NCI-H2227 treated with DMSO at 0.1 percent for 48 hours (cell line): ENCODE results near the gene CLDN19.

Experiments used
- DNase-seq: peaks from one replicate; lab custom pipeline; 2025; lab: John Stamatoyannopoulos, UW

Gene CLDN19, protein sequence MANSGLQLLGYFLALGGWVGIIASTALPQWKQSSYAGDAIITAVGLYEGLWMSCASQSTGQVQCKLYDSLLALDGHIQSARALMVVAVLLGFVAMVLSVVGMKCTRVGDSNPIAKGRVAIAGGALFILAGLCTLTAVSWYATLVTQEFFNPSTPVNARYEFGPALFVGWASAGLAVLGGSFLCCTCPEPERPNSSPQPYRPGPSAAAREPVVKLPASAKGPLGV

DNA sequence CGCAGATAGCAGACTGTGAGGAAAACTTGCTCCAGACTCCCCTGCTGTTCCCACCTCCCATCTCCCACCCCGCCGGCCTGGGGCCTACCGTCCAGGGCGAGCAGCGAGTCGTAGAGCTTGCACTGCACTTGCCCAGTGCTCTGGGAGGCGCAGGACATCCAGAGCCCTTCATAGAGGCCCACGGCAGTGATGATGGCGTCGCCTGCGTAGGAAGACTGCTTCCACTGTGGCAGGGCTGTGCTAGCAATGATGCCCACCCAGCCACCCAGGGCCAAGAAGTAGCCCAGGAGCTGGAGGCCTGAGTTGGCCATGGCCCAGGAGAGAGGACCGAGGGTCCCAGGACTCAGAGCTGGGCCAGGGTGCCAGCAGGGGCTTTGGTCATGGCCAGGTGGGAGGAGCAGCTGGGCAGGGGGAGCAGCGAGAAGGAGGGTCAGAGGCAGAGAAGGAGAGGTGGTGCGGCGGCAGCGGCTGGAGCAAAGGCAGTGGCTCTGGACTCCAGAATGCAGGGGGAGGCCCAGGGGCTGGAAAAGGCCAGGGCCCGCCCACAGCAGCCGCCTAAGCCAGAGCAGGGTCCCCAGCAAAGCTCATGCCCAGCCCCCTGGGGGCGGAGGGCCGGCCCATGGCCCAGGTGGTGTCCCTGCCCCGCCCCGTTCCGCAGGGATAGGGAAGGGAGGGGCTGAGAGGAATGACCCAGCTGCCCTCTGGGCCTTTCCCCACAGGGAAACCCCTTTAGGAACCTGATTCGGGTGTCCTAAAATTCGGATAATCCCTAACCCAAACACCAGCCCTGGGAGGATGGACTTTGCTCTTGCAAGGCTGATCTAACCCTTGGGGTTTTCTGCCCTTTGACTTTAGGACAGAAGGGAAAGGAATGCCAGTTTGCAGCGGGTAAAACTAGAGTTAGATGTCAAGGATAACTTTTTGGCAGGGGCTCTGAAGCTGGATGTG, at the start of gene CLDN19:
CLDN19 (minus strand) TSS at position 484 of the 948 bp plus-strand sequence; CDS start at position 311, 173 bp downstream.
- DNase-seq: no peak

DNA sequence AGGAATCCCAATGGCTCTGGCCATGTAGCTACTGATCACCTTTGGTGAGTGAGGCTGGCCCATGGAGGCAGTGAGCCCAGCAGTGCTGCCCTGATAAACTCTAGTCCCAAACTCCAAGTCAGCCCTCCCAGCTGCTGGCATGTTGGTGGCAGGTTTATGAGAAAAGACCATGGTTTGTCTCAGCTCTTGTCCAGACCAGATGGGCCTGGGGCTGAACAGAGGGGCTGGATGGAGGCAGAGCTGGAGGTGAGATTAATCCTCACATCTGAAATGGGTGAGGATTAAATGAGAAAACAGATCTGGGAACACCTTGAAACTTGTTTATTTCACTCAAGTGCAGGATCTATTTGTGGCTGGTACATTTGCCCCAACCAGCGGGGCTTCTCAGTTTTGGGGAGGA, 48.0 kb upstream of the CLDN19 start:
- DNase-seq: no peak

DNA sequence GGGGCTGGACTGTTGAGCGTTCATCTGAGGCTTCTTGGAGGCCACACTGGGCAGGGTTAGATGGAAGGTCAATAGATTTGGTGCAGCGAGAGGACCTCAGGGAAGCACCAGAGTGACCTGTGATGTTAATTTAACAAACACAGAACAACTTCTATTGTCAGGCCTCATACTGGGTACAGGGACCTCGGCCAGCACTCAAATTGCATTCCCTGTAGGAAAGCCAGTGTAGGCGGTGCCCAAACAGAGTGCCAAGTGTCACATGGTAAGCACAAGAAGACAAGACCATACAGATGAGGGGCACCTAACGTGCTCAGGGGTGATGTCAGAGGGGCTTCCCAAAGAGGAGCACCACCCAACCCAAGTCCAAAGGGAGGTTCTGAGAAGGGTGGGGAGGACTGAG, 46.1 kb upstream of the CLDN19 start:
- no peak for DNase-seq

GRCh38 chr1:42784946-42785693, 45.1 kb upstream of the CLDN19 start, which contains the start of gene TMEM269:
Gene TMEM269 (plus strand): TSS chr1:42784991. CDS start chr1:42789894, 4,903 bp downstream.
- no peak for DNase-seq

DNA sequence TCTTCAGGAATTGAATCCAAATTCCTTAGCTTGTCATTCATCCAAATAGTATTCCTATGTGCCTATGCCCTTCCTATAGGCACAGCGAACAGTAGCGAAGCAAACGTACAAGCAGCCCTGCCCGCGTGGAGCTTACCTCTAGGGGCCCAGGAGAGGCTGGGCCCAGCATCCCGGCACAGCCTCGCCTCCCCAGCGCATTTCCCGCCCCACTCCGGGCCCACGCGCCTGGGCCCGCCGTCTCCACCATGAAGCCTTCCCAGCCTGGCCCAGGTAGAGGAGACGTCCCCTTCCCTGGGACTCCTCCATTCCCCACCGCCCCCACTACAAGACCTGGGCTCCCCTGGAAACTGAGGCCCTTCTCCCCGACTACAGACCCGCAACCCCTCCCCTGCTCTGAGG, 44.5 kb upstream of the CLDN19 start:
- DNase-seq: no peak

DNA sequence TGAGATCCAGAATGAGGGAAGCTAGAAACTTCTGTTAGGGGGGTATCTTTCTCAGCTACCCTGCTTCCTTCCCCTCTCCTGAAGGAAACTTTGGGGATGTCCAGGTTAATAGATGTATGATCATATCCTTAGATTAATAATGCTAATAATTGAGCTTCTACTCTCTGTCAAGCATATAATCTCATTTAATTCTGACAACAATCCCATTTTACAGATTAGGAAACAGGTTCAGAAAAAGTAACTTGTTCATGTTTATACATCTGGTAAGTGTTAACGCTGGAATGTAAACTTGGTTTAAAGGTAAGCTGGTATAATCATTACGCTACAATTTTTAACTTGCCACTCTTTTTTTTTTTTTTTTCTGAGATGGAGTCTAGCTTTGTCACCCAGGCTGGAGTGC, 43.1 kb upstream of the CLDN19 start:
- DNase-seq: no peak

- no peak for DNase-seq
Observed at GRCh38 chr1:42780176-42780575, 40.1 kb upstream of the CLDN19 start.

DNA sequence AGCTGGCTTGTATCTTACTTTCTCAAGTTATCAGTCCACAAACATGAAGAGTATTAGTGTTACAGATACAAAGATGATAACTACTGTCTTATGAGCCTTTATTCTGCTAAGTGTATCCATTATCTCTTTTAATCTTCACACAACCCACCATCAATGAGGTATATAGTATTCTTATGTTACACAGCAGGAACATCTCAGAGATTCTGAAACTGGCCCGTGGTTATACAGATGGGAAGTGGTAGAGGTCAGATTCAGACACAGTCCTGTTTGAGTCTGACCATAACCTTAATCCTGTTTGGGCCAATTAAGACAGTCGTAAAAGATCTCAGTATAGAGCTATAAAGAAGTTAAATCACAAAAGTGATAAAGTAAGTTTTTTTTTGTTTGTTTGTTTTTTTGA, 39.7 kb upstream of the CLDN19 start:
- DNase-seq: no peak

DNA sequence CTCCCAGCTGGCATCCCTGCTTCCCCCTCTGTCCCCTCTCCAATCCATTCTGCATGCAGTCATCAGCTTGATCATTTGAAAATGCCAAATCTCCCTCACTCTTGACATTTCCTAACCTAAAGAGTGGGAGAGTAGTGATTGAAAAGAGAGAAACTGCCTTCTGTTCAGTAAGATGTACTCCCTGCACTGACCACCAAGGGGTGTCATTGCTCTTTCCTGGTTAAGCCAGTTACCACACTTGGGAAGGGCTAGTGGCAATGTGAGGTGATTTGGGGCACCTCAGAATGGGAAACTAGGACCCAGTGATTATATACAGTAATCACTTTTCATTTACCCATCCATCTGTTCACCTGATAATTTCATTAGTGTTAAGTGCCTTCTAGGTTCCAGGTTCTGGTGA, 37.8 kb upstream of the CLDN19 start:
- DNase-seq: peak; percentile 8

GRCh38 chr1:42776502-42776901, 36.5 kb upstream of the CLDN19 start:
- DNase-seq: no peak

- no peak for DNase-seq
Observed at GRCh38 chr1:42774928-42775526, 35.0 kb upstream of the CLDN19 start.

GRCh38 chr1:42773420-42773819, 33.4 kb upstream of the CLDN19 start:
- no peak for DNase-seq

GRCh38 chr1:42769811-42770210, 29.8 kb upstream of the CLDN19 start:
- DNase-seq: no peak

GRCh38 chr1:42768172-42768571, 28.1 kb upstream of the CLDN19 start:
- no peak for DNase-seq

DNA sequence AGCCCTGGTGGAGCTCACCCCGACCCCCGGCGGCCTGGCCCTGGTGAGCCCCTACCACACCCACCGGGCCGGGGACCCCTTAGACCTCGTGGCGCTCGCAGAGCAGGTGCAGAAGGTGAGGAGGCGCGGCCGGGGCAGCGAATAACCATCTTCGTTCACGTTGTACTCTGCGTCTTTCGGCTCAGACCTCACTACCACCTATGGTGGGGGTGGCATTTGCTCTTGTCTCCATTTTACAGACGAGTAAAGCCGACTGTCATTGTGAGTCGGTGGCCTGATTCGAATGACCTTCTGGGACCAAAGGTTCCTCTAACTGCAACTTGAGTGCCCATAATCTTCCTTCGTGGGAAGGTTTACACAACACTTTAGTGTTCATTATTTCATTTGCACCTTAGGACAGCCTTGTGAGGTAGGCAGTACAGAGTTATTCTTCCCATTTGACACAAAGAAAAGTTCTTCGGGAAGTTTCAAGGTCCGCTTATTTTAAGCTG, 27.5 kb upstream of the CLDN19 start:
- DNase-seq: no peak

GRCh38 chr1:42766741-42767509, 26.9 kb upstream of the CLDN19 start, which contains the start of the genes C1orf50 and P3H1:
Gene C1orf50 (plus strand): TSS chr1:42767249. CDS start chr1:42767312, 63 bp downstream.
Gene P3H1 (minus strand): TSS chr1:42767028. CDS start chr1:42766971, 57 bp downstream.
- DNase-seq: peak; percentile 99

GRCh38 chr1:42765832-42766740, 26.1 kb upstream of the CLDN19 start:
- peak; percentile 44 for DNase-seq

DNA sequence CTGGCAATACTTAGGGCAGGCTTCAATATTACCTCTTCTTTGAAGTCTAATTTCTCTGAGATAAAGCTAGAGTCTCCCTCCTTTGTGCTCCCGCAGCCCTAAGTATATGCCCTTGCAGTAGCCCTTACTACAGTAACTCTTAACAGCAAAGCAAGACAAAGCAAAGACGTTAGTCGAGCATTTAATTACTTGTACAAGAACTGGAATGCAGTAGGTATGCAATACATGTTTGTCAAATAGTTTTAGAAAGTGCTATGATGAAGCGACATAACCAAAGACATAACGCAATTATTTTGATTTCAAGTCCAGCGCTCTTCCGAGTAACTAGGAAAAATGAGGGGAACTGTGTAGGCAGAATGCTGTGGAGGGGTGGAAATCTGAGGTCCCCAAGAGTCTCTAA, 25.2 kb upstream of the CLDN19 start:
- no peak for DNase-seq

DNA sequence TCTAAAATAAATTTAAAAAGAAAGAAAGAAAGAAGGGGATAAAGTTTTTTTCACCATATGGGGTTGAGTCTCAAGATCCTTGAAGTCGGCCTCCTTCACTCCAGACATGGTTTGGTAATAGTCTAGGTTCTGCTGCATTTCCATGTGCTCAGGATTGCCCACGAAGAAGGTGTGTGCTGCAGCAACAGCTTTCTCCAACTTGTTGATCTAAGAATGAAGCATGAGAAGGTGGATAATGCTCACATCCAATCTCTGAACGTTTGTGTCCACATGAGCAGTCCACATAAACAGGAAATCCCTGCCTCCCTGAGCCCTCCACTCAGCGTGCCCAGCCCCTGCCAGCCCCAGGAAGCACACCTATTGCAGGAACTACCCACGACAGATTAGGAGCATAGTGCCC, 22.2 kb upstream of the CLDN19 start:
- DNase-seq: no peak

DNA sequence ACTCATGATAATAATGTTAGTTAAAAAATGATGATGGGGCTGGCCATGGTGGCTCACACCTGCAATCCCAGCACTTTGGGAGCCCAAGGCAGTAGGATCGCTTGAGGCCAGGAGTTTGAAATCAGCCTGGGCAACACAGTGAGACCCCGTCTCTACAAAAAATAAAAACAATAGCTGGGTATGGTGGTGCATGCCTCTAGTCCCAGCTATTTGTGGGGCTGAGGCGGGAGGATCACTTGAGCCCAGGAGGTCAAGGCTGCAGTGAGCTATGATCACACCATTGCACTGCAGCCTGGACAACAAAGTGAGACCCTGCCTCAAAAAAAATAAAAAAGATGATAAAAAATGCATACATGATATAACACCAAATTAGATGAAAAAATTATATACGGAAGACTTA, 21.5 kb upstream of the CLDN19 start:
- no peak for DNase-seq
